DMS153 (cell line): ENCODE results near the gene HNRNPH1.

Experiments
- DNase-seq: peaks from one replicate; lab custom pipeline; 2025; lab: John Stamatoyannopoulos, UW

HNRNPH1 gene

GRCh38 chr5:179621551-179622214, 1.8 kb downstream of the HNRNPH1 start:
- DNase-seq, result no peak

GRCh38 chr5:179620703-179621350, 2.6 kb downstream of the HNRNPH1 start:
- DNase-seq, result no peak

GRCh38 chr5:179620293-179620692, 3.2 kb downstream of the HNRNPH1 start:
- DNase-seq, result no peak

- no peak for DNase-seq
Observed at GRCh38 chr5:179619776-179620175, 3.7 kb downstream of the HNRNPH1 start.

- no peak for DNase-seq
Observed at GRCh38 chr5:179618923-179619554, 4.4 kb downstream of the HNRNPH1 start.

- DNase-seq, result no peak
Observed at GRCh38 chr5:179617930-179618329, 5.5 kb downstream of the HNRNPH1 start.

- DNase-seq, result no peak
Observed at GRCh38 chr5:179616002-179616594, 7.4 kb downstream of the HNRNPH1 start.

GRCh38 chr5:179615203-179615602, 8.3 kb downstream of the HNRNPH1 start:
- no peak for DNase-seq

GRCh38 chr5:179614745-179615144, 8.7 kb downstream of the HNRNPH1 start:
- DNase-seq, result no peak

GRCh38 chr5:179613460-179614071, 9.9 kb downstream of the HNRNPH1 start:
- DNase-seq, result no peak

- DNase-seq, result no peak
Observed at GRCh38 chr5:179612577-179613459, 10.7 kb downstream of the HNRNPH1 start.

GRCh38 chr5:179610903-179611265, 12.6 kb downstream of the HNRNPH1 start:
- no peak for DNase-seq

GRCh38 chr5:179610109-179610902, 13.2 kb downstream of the HNRNPH1 start:
- no peak for DNase-seq

- DNase-seq, result no peak
Observed at GRCh38 chr5:179609834-179610108, 13.7 kb downstream of the HNRNPH1 start.

- DNase-seq, result no peak
Observed at GRCh38 chr5:179608131-179608581, 15.3 kb downstream of the HNRNPH1 start.

GRCh38 chr5:179607160-179607931, 16.1 kb downstream of the HNRNPH1 start:
- DNase-seq, result no peak

GRCh38 chr5:179606910-179607159, 16.6 kb downstream of the HNRNPH1 start:
- DNase-seq, result no peak

GRCh38 chr5:179606071-179606909, 17.2 kb downstream of the HNRNPH1 start:
- DNase-seq, result no peak

GRCh38 chr5:179605026-179605833, 18.2 kb downstream of the HNRNPH1 start:
- no peak for DNase-seq
